ENCODE results near the gene ARFGAP3.

Gene ARFGAP3

GRCh38 chr22:42814616-42815015 is 42.5 kb downstream of the ARFGAP3 start:
- no peak for DNase-seq

DNA sequence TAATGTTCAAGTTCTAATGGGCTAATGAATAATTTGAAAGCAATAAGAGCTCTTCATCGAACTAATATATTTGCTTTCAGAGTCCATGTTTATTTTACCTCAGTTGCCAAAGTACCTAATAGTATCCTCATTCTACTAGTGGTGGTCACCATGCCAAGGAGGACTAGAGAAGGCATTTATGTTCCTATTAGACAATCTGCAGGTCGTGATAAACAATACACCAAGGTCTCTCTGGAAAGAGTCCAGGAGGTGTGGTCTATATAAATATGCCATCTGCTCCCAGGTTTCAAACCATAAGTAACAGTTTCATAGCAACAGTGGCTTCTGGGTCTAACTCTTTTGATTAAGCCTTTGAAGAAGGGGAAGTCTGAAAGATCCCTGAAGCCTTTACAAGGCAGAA is 42.9 kb downstream of the ARFGAP3 start:
- DNase-seq, result no peak

GRCh38 chr22:42813501-42813900 is 43.6 kb downstream of the ARFGAP3 start:
- DNase-seq, result no peak

GRCh38 chr22:42811459-42811858 is 45.6 kb downstream of the ARFGAP3 start:
- DNase-seq, result no peak

- no peak for DNase-seq
Observed at GRCh38 chr22:42808521-42808920, 48.6 kb downstream of the ARFGAP3 start.

DNA sequence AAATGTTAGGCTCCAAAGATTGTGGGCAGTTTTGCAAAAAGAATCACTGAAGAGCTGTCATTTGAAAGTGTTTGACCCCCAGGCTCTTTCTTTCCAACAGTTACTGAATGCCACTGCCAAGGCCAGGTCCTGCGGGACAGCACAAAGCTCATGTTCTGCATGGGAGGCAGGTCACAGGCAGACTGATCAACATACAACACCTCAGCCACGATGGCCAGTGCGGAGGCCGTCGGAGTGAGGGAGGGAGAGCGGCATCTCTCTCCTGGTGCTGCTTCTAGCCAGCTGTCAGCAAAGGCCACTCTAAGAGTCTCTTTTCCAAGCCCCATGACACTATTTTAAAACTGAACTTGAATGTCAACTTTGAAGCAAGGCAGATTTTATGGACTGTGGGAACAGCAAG is 49.9 kb downstream of the ARFGAP3 start:
- no peak for DNase-seq

DNA sequence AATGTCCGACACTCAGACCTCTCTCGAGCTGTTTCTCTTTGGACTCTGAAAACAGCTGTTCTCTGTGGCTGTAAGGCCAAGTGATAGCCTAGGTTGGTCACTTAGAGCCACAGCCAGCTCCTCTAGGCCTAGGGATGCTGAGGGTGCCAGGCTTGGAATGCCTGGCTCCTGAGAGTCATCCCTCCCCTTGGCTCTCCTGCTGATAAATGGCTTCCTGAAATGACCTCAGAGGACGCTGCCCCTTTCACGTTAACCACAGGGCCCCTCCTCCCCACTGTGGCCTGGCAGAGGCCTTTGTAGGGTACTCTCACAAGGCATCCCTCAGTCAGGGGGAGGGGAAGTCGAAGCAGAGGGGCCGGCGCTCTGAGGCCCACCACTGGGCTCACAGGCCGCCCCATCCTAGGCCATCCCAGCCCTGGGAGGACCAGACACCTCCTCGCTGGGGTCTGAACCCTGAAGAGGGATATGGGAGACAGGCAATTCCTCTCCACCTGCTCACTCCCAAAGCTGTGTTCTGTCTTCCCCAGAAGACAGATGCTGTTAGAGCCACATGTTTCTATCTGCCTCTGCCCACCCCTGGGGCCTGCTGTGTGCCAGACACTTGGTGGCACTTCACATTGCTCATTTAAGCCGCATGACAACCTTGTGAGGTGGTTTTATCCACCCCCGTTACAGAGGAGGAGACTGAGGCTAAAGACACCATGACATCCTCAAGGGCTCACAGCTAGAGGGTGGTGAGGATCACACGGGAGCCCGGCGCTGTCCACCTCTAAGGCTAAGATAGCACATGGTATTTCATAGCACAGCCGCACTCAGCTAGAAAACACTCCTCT is 50.9 kb downstream of the ARFGAP3 start:
- DNase-seq, result no peak

DNA sequence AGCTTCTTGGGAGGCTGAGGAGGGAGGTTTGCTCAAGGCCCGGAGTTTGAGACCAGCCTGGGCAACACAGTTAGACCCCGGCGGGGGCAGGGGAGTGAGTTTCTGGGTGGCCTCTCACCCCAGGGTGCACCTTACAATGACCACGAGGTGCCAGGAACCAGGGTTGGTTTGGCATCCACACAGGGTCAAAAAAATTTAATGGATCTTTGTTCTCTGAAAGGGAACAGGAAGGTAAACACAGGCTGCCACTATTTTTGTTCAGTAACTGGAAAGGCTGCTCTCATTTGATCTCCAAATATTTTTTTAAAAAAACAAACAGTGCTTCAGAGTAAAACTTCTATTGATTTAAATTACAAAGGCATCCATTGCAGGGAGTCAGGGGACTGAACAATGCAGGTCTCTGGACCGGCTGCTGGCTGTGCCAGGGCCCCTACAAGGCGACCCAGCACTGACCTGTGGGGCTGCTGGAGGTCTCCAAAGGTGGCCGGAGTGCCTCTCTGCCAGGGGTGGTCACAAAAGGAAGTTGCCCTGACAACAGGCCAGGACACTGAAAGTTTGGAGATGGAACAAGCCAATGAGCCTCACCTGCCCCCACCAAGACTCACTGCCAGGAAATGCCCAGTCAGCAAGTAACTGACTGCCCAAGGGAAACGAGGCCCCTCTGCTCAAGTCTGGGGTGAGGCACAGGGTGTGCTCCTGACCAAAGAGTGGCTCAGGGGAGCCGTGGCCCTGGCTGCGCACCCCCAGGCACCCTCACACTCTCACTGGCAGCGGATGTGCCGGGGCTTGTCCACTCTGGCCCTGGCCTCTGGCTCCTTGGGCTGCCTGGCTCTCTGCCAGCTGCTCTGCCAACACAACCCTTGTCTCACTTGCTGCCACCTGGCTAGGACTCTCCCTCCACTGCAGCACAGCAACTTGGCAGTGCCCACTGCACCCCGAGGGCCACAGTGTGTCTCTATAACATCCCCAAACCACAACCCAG is 51.8 kb downstream of the ARFGAP3 start:
- no peak for DNase-seq

- no peak for DNase-seq
Observed at GRCh38 chr22:42803389-42803788, 53.7 kb downstream of the ARFGAP3 start.

- DNase-seq, result no peak
Observed at GRCh38 chr22:42801252-42802080, 55.6 kb downstream of the ARFGAP3 start.

DNA sequence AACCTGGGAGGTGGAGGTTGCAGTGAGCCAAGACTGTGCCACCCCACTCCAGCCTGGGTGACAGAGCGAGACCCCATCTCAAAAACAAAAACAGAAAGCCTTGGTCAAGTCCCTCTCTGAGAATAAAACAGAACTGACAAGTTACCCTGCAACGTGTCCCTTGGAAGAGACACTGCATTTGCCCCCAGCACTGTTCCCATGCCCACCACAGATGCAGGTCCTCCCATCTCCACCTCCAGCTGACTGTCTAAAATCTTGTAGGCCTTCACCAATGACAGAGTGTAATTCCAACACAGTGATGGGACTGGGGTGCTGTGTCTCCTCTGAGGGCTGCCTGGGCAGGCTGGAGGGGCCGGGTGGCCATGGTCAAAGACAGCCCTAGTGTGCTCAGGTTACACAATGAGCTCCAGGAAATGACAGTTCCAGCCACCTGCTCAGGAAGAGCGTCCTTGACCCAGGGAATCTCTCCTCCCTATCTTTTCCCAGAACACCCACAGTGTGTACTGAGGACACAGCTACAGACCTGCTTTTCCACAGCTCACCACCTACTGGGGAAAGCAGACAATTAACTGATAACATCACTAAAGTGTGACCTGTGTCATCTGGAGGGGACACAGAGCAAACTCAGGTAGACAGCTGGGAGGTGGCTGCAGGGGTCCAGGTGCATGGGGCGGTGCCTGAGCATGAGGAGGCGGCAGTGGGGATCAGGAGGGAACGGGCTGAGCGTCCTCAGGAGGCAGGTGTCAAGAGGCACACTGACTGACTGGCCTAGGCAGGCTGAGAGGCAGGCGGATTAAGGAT is 56.4 kb downstream of the ARFGAP3 start:
- DNase-seq, result no peak

DNA sequence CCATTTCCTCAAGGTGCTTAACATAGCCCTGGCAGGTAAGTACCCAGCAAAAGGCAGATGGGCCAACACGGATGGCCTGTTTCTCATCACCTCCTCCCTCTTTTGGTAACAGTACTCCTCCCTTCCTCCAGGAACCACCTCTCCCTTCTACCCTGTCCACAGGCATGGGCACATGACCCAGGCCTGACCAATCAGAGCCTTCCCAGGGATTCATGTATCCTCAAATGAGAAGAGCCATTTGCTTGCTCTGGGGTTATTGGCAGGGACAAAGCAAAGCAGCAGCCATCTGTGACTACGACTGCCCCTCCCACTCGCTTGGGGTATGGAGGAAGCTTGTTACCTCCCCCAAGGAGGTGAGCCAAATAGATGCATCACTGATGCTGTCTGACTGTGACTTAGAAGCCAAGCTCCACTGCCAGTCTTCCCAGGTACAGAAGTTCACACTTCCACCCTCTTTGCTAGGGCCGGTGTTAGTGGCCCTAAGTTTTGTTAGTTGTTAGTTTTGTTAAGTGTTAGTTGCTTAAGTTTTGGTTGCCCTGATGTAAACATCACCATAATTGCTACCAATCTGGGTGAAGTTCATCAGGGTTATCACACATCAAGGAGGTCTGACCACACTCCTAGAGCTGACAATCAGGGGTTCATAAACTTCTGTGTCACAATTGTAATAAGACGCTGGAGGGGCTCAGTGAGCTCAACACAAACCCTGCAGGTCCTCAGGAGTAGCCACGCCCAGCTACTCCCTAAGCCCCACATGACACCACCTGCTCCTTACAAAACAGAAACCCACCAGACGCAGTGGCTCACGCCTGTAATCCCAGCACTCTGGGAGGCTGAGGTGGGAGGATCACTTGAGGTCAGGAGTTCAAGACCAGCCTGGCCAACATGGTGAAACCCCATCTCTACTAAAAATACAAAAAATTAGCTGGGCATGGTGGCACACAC is 57.3 kb downstream of the ARFGAP3 start:
- no peak for DNase-seq

- no peak for DNase-seq
Observed at GRCh38 chr22:42799061-42799460, 58.0 kb downstream of the ARFGAP3 start.

DNA sequence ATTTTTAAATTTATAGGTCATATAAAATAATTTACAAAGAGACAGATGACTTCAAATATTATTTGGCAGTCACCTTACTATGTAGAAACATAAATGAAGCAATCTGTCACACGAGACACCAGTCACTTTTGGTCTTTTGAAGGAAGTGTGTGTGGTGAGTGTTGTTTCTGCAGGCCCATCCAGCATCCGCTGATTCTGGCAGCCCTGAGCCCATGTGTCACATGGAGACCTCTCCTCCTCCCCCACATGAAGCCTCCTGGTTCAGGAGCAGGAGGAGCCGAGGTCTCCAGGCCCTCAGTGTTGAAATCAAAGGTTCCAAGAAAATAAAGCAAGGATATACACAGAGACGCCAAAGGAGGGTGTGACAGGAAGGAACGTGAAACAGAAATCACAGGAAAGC is 60.1 kb downstream of the ARFGAP3 start:
- DNase-seq, result no peak

GRCh38 chr22:42796081-42796480 is 61.0 kb downstream of the ARFGAP3 start:
- no peak for DNase-seq

GRCh38 chr22:42794551-42795510 is 62.2 kb downstream of the ARFGAP3 start:
- no peak for DNase-seq

GRCh38 chr22:42793848-42794405 is 63.1 kb downstream of the ARFGAP3 start:
- DNase-seq, result no peak

DNA sequence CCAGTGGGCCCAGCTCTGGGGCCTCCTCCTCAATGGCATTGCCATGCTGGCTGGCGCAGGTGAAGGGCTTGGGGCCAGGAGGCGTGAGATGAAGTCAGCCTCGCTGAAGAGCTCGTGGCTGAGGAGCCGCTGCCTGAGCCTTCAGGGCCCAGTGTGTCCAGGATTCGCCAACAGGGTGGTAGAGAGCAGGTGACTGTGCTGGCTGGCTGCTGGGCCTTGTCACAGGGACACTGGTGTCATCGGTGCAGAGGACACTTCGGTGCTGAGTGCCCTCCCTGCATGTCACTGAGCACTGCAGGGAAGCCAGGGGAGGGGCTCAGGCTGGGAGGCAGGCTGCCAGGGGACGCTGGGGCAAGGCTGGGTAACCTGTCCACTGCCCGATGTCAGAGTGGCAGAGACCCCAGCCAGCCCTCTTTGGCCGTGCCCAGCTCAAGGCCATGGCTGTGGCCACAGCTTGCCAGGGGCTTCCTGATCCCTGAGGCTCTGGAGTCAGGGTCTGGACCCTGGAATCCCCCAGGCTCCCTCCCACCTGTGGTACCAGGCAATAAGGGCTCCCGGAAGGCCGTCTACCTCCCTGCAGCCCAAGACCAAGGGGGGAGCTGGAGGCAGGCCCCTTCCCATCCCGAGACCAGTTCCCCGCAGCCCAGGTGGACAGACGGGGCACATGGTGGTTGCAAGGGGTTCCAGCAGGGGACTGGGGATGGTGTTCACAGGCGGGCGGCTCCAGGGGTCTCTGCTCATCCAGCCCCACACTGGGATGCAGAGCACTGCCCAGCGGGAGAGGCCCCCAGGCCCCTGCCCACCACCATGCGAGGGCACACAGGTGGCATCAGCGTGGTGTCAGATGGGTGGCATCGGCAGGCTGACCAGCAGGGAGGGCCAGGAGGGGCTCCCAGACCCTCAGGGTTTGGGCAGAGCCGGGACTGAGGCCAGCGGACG is 63.9 kb downstream of the ARFGAP3 start:
- DNase-seq, result no peak

Data from HCEC 1CT (cell line).